Activated CD4-positive, alpha-beta memory T cell treated with anti-CD3 and anti-CD28 coated beads, Interleukin-2, amount 10 ng/mL, durations not matched to agents 7 days and 5 days (primary cell): Measurements from ENCODE around the gene FANK1. TPM values are rescaled to one million over a fixed set of nuclear protein-coding genes. Genes with fewer than 3 reads are reported as not detected.
A peak's percentile ranks its signal among the peaks of the same experiment; 100 is the strongest.

Experiments used
- CTCF ChIA-PET: fragments of 350-600 bp; sonication (Branson Sonifier 250); formaldehyde crosslinking; loops from one replicate; lab custom pipeline; 2021; ENCODE audit warnings: antibody characterized with exemption, inconsistent platforms; lab: Charles Lee
- POLR2A ChIA-PET: fragments of 350-600 bp; sonication (Branson Sonifier 250); formaldehyde crosslinking; loops from one replicate; lab custom pipeline; 2021; ENCODE audit warnings: antibody characterized with exemption; lab: Charles Lee
- DNase-seq: peaks from one replicate; pipeline ENCODE4 v3.0.0-alpha.2; 2020
- H3K27ac Mint-ChIP-seq: one replicate; pipeline ENCODE4 v1.8.0; 2021; ENCODE audit warnings: mild to moderate bottlenecking, mixed read lengths
- H3K27me3 Mint-ChIP-seq: one replicate; pipeline ENCODE4 v1.8.0; 2021; ENCODE audit warnings: mixed read lengths
- H3K36me3 Mint-ChIP-seq: one replicate; pipeline ENCODE4 v1.8.0; 2021; ENCODE audit warnings: low read depth, mixed read lengths
- H3K4me1 Mint-ChIP-seq: one replicate; pipeline ENCODE4 v1.8.0; 2021; ENCODE audit warnings: mixed read lengths
- H3K4me3 Mint-ChIP-seq: one replicate; pipeline ENCODE4 v1.8.0; 2021; ENCODE audit warnings: mild to moderate bottlenecking, mixed read lengths
- H3K9me3 Mint-ChIP-seq: one replicate; pipeline ENCODE4 v1.8.0; 2021; ENCODE audit warnings: mixed read lengths
- total RNA-seq, 2 experiments: library from RNA; stranded (reverse); gene quantifications; one replicate each; pipeline ENCODE4 v1.2.3, GENCODE V29; 2021

Gene FANK1
- total RNA-seq, 2 experiments from 2014 or later, result 0.63 to 0.68 TPM

DNA sequence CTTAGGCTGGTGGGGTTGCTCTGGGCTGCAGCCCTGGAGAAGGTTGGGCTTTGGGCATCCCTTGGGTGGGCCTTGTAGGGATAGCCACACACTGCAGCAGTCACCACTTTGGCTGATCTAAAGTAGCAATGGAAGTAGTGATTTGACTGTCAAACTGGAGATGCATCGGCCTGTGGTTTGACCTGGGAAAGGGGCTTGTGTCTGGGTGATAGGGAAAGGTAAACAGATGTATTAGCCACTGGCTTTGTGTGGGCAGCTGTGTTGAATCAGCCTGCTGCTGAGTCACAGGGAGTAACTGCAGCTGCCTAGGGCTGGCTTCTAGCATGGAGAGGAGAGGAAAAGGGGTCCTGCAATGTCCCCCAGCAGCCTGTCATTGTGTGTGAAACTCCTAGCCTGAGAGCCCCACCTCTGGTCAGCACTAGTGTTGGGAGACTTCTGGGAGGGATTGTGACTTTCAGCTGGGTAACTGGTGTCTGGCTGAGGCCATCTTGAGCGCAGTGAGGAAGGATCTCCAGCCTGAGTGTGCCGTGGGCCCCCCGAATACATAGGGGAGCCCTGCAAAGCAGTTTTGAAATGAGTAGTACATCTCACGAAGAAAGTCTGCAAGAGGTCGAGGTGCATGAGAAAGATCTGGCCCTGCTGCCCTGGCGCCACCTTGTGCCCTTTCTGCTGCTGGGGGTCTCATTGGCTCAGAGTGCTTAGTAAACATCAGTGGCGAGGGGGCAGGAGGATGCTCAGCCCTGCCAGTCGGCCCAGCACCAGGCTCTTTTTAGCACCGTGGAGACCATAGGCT lies 117.3 kb downstream of the FANK1 start:
- H3K36me3 Mint-ChIP-seq, result no peaks in the 10 kb centered on the region
- DNase-seq, result no peak
- POLR2A ChIA-PET, result no interaction called here

DNA sequence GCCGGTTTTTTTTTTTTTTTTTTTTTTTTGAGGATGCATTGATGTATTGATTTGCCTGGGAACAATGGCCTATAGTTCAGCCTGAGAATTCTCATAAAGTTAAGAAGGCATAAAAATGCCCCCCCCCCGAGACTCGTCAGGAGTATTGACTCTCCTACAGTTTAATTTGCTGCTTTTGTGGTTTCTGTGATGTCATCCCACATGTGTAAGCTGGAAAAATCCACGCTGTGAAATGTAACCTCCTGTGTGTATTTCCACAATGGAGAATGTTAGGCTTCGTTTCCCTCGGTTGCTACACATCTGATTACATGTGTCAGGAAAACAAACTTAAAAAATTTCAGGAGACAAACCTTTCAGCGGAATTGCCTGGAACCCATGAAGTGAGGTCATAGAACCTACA lies 117.9 kb downstream of the FANK1 start:
- H3K9me3 Mint-ChIP-seq, result peaks cover 2% of the 10 kb centered on the region
- POLR2A ChIA-PET, result no interaction called here

More for the DNA sequence above, 117.3 kb downstream of the FANK1 start:
- no peaks in the 10 kb centered on the region for H3K27me3 Mint-ChIP-seq
- peaks cover 8% of the 10 kb centered on the region for H3K4me1 Mint-ChIP-seq
- CTCF ChIA-PET, result no interaction called here
- no peak overlapping the region for H3K4me3 Mint-ChIP-seq
- H3K9me3 Mint-ChIP-seq, result peaks cover under 1% of the 10 kb centered on the region
- H3K27ac Mint-ChIP-seq, result peak overlapping the region; percentile 44

DNA sequence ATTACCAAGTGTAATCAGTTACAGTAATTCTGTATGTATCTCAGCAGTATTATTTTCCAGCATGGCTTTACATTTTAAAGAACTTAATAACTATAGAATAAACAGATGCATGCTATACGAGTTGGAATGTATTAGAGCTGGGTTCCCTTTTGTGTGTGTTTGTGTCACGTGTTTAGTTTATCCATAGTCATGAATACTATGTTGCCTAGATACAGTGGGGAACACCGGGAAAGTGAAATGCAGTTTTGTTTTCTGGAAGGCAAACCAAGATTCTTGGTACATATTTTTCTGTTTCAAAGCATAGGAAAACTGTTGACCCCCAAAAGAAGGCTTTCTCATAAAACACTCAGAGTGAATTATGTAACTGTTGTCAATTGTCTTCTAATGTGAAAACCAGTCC lies 119.0 kb downstream of the FANK1 start:
- DNase-seq, result no peak
- Mint-ChIP-seq H3K9me3 (peaks cover 2% of the 10 kb centered on the region), H3K27me3 (no peaks in the 10 kb centered on the region), H3K4me3 (no peak overlapping the region), H3K27ac (no peak overlapping the region), H3K36me3 (no peaks in the 10 kb centered on the region), H3K4me1 (peaks cover 8% of the 10 kb centered on the region)
- ChIA-PET CTCF (no interaction called here), POLR2A (no interaction called here)

More for the DNA sequence above, 117.9 kb downstream of the FANK1 start:
- no peaks in the 10 kb centered on the region for H3K27me3 Mint-ChIP-seq
- CTCF ChIA-PET, result no interaction called here
- DNase-seq, result no peak
- H3K4me3 Mint-ChIP-seq, result no peak overlapping the region
- no peaks in the 10 kb centered on the region for H3K36me3 Mint-ChIP-seq
- H3K27ac Mint-ChIP-seq, result no peak overlapping the region
- H3K4me1 Mint-ChIP-seq, result peaks cover 8% of the 10 kb centered on the region

DNA sequence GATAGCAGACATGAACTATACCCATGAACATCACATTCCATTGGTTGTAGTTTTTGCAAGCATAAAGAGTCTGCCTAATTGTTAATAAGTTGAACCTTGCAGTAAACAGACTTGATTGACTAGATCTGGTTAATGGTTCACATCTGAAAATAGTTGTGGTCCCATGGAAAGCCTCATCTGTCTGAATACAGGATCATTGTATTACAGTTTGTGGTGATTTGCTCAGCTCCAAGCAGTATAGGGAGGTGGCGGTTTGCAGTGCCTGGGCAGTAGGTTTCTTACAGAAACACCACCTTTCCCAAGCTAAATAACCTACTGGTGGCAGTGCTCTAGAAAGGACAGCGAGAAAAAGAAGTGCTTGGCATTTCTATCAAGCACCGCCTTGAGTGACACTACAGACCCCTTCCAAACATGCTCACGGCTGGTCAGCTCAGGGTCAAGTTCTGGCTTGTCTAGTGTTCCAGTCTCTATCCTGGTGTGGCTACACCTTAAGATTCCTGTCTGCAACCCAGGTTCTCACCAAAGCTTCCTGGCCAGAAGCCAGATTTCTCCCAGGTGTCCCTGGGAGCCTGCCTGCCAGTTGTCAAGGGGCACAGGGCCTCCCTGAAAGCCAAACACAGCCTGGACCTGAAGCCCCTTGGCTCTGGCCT lies 119.9 kb downstream of the FANK1 start:
- H3K9me3 Mint-ChIP-seq, result peaks cover 2% of the 10 kb centered on the region
- no peaks in the 10 kb centered on the region for H3K27me3 Mint-ChIP-seq
- peaks cover 8% of the 10 kb centered on the region for H3K4me1 Mint-ChIP-seq
- H3K27ac Mint-ChIP-seq, result no peak overlapping the region
- no peak for DNase-seq
- no peak overlapping the region for H3K4me3 Mint-ChIP-seq
- CTCF ChIA-PET, result no interaction called here
- POLR2A ChIA-PET, result no interaction called here
- no peaks in the 10 kb centered on the region for H3K36me3 Mint-ChIP-seq

DNA sequence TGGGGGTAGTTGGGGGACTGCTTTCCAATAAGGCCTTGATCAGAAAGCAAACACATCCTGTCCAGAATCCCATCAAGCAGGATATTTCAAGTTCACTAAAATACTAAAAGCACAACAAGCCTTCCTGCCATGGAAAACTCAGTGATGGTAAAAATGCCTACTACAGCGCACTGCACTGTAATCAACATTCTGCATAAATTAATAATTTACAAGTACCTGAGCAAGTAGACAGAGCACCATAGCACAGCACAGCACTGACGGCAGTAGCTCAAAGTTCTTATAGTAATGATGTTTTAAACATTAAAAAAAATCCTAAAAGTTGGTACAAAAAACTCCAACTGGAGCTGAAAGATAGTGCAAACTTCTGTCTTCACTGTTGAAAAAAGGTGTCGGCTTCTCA lies 120.5 kb downstream of the FANK1 start:
- POLR2A ChIA-PET, result no interaction called here
- DNase-seq, result no peak
- Mint-ChIP-seq H3K4me3 (no peak overlapping the region), H3K27me3 (no peaks in the 10 kb centered on the region), H3K4me1 (peaks cover 8% of the 10 kb centered on the region), H3K27ac (no peak overlapping the region), H3K36me3 (no peaks in the 10 kb centered on the region), H3K9me3 (peaks cover 2% of the 10 kb centered on the region)
- CTCF ChIA-PET, result no interaction called here

DNA sequence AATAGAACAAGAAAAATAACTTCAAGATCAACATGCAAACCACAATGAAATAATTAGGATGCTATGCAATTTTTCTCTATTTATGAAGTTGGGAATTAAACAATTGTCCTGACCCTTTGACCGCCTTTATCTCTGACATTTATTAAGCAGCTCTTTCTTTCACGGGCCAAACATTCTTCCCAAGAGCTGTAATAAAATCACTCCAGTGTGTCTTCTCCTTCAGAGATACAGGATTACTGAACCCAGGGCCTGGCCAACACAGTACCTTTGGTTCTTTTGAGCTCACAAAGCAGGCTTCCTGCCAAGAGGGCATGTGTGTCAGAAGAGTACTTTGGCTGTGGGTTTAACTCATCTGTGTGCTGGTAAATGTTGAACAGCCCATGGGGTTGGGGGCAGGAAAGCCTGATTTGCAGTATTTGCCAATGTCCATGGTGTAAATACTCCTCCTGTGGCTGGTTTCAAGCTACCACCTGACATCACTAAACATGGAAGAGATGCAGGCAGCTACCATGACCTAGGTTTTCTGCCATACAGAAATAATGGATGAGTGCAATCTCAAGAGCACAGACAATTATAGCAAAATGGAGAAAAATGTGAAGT lies 121.7 kb downstream of the FANK1 start:
- Mint-ChIP-seq H3K36me3 (no peaks in the 10 kb centered on the region), H3K4me3 (no peak overlapping the region), H3K27me3 (no peaks in the 10 kb centered on the region), H3K9me3 (peaks cover 2% of the 10 kb centered on the region), H3K4me1 (peaks cover 5% of the 10 kb centered on the region), H3K27ac (no peak overlapping the region)
- CTCF ChIA-PET, result interaction anchor here (1.1 kb wide), 1 partner anchor 13 kb away, joined by 3 read pairs; no protein-coding TSS in a partner anchor
- POLR2A ChIA-PET, result no interaction called here
- no peak for DNase-seq

DNA sequence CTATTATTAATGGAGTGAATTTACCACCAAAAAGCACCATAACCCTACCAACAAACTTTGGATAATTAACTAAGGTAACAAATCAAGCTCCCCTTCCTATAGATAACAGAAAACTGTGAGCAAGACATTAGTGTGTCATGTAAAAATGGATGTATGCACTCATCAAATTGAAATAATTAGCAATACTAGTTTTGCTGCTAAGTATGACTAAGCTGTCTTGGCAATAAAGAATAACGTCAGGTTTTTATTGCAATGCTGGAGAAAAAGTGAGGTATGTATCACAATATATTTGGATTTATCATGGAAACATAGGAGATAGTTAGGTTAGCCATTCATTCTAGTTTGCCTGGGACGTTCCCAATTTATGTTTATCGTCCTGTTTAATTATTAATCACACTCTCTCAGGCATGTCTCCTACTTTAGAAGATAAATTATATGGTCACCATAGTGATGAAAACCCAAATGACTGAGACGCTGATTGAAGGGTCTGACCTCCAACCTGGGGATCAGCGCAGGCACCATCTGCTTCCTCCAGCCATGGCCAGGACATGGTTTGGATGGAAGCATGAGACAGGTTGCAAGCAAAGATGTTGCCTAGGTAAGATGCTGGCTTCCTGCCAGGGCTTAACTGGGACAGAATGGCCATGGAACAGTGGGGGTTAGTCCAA lies 125.6 kb downstream of the FANK1 start:
- Mint-ChIP-seq H3K9me3 (peaks cover 2% of the 10 kb centered on the region), H3K36me3 (no peaks in the 10 kb centered on the region), H3K27me3 (no peaks in the 10 kb centered on the region), H3K27ac (no peak overlapping the region), H3K4me3 (no peak overlapping the region), H3K4me1 (no peaks in the 10 kb centered on the region)
- no peak for DNase-seq
- POLR2A ChIA-PET, result no interaction called here
- CTCF ChIA-PET, result no interaction called here

DNA sequence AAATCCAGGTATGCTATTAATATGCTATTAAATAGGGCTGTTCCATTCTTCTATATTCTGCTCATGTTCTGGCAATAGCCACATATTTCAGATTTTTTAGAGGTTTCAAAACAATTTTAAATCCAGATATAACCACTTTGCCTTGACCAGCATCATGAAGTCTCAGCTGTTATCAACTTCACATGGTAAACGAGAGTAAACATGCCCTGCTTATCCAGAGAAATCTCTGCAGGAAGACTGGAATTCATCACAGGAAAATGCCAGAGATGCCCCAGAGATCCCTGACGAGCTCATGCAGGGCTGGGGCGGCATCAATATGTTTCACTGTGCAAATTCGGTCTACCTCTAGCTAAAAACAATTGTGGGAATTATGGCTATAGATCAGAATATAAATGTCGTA lies 126.5 kb downstream of the FANK1 start:
- H3K4me1 Mint-ChIP-seq, result no peaks in the 10 kb centered on the region
- no peak overlapping the region for H3K4me3 Mint-ChIP-seq
- H3K9me3 Mint-ChIP-seq, result peaks cover 2% of the 10 kb centered on the region
- POLR2A ChIA-PET, result no interaction called here
- no peak overlapping the region for H3K27ac Mint-ChIP-seq
- H3K36me3 Mint-ChIP-seq, result no peaks in the 10 kb centered on the region
- no peak for DNase-seq
- CTCF ChIA-PET, result no interaction called here
- H3K27me3 Mint-ChIP-seq, result no peaks in the 10 kb centered on the region

DNA sequence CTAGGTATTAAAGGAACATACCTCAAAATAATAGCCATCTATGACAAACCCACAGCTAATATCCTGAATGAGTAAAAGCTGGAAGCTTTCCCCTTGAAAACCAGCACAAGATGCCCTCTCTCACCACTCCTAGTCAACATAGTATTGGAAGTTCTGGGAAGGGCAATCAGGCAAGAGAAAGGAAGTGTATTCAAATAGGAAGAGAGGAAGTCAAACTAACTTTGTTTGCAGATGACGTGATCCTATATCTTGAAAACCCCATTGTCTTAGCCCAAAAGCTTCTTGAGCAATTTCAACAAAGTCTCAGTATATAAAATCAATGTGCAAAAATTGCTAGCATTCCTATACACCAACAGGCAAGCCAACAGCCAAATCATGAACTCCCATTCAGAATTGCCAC lies 131.3 kb downstream of the FANK1 start:
- DNase-seq, result no peak
- no peak overlapping the region for H3K4me3 Mint-ChIP-seq
- POLR2A ChIA-PET, result interaction anchor here (0.7 kb wide), 1 partner anchor 1476 kb away, joined by 4 read pairs; no protein-coding TSS in a partner anchor
- no peak overlapping the region for H3K27ac Mint-ChIP-seq
- H3K27me3 Mint-ChIP-seq, result no peaks in the 10 kb centered on the region
- H3K36me3 Mint-ChIP-seq, result no peaks in the 10 kb centered on the region
- peaks cover 3% of the 10 kb centered on the region for H3K9me3 Mint-ChIP-seq
- no peaks in the 10 kb centered on the region for H3K4me1 Mint-ChIP-seq
- CTCF ChIA-PET, result no interaction called here

DNA sequence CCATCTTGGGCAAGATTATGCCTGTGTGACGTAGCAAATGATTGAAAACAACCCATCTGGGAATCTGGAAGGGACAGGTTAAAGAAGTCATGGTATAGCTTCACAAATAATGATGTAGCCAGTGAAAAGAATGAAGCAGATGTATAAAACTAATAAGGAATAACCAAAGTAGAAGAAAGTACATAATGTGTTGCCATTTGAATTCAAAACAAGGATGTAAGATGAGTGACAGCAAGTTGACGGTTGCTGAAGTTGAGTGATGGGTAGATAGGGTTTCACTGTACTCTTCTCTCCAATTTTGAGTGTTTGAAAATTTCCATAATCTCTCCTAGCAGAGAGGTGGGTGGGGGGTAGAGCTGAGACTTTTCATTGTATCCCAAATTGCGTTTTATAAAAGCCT lies 133.6 kb downstream of the FANK1 start:
- DNase-seq, result no peak
- CTCF ChIA-PET, result no interaction called here
- POLR2A ChIA-PET, result no interaction called here
- H3K27ac Mint-ChIP-seq, result no peak overlapping the region
- peaks cover 3% of the 10 kb centered on the region for H3K9me3 Mint-ChIP-seq
- no peaks in the 10 kb centered on the region for H3K27me3 Mint-ChIP-seq
- H3K4me3 Mint-ChIP-seq, result no peak overlapping the region
- H3K36me3 Mint-ChIP-seq, result no peaks in the 10 kb centered on the region
- no peaks in the 10 kb centered on the region for H3K4me1 Mint-ChIP-seq

DNA sequence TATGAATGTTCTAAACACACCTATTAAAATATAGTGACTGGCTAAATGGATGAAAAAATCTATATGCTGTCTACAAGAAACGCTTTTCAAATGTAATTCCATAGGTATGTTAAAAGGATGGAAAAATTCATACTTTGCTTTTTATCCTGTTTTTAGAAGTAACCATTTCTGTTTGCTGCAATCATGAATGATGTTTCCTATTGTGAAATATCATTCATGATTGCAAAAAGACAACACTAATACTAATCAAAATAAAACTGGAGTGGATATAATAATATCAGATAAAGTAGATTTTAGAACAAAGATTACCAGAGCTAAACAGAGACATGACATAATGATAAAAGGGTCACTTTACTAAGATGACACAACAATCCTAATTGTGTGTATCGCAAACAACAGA lies 138.2 kb downstream of the FANK1 start:
- no peak overlapping the region for H3K4me3 Mint-ChIP-seq
- no peak overlapping the region for H3K27ac Mint-ChIP-seq
- CTCF ChIA-PET, result no interaction called here
- no peaks in the 10 kb centered on the region for H3K36me3 Mint-ChIP-seq
- POLR2A ChIA-PET, result no interaction called here
- H3K27me3 Mint-ChIP-seq, result no peaks in the 10 kb centered on the region
- peaks cover 3% of the 10 kb centered on the region for H3K9me3 Mint-ChIP-seq
- H3K4me1 Mint-ChIP-seq, result no peaks in the 10 kb centered on the region
- DNase-seq, result no peak

DNA sequence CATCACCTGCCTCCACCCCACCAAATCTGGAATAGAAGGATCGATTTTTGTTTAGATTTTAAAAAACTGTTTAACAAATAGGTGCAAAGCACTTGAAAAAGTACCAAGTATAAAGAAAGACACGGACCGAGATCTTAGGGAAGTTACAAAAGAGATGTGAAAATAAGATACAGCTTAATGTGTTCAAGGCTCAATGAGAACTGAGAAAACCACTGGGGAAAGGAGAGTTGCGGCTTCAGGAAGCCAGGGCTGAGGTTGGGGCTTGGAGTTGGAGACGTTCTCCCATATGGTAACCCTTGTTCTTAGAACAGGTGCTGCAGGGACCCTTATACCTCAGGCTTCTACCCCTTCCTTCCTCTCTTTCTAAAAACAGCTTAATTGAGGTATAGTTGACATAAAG lies 140.2 kb downstream of the FANK1 start:
- DNase-seq, result no peak
- H3K9me3 Mint-ChIP-seq, result peaks cover 3% of the 10 kb centered on the region
- no peaks in the 10 kb centered on the region for H3K36me3 Mint-ChIP-seq
- no peak overlapping the region for H3K27ac Mint-ChIP-seq
- H3K4me3 Mint-ChIP-seq, result no peak overlapping the region
- no peaks in the 10 kb centered on the region for H3K27me3 Mint-ChIP-seq
- no peaks in the 10 kb centered on the region for H3K4me1 Mint-ChIP-seq
- CTCF ChIA-PET, result no interaction called here
- POLR2A ChIA-PET, result no interaction called here

DNA sequence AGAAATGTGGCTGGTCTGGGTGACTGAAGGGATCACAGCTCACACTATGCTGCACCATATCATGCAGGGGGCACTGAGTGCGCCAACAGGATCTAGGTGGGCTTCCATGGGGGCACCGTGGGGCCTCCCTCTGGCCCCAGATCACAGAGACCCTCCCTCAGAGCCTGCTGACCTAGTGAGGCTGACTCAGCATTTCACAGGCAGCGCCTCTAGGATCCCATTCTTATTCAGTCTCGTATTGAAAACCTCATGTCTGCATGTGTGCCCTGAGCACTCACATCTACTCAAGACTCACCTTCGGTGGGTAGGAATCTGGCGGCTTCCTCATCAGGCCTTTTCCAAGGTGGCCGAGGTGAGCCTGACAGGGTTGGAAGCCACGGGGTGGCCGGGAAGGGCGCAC lies 141.6 kb downstream of the FANK1 start:
- H3K27me3 Mint-ChIP-seq, result no peaks in the 10 kb centered on the region

More for the DNA sequence above, 141.6 kb downstream of the FANK1 start:
- ChIA-PET POLR2A (no interaction called here), CTCF (no interaction called here)
- Mint-ChIP-seq H3K27ac (no peak overlapping the region), H3K9me3 (peaks cover 3% of the 10 kb centered on the region), H3K4me1 (peaks cover 3% of the 10 kb centered on the region), H3K36me3 (no peaks in the 10 kb centered on the region), H3K4me3 (no peak overlapping the region)
- DNase-seq, result no peak
